AG09319 (cell line): ENCODE data around the gene KCNB1.

Experiments used
- DNase-seq: peaks from one replicate; pipeline ENCODE4 v3.0.0-alpha.2; 2010; ENCODE audit warnings: low read depth; ENCODE audit errors: extremely low read depth
- TF ChIP-seq, protein P1 (sequence below): IDR thresholded peaks from 2 replicates; pipeline ENCODE4 v1.5.1; 2011; ENCODE audit warnings: low read depth, mild to moderate bottlenecking, inconsistent platforms, low read length, moderate library complexity

The KCNB1 gene

DNA sequence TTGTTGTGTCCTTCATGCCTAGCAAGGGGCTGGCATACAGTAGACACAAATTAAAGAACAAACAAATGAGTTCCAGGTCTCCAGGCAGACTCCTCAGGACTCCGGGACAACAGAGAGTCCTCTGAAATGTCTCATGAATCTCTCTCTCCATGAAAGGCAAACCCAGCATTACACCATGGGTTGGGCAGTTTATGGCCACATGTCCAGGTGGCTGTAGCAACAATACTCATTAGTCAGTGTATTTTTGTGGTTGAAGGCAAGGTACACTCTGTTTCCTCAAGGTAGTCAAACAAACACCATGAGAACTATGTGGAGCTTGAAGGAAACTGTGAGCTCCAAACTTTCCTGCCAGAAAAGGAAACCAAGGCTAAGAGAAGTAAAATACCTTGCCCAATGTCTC lies 62.2 kb downstream of the KCNB1 start:
- TF ChIP-seq, protein P1, sequence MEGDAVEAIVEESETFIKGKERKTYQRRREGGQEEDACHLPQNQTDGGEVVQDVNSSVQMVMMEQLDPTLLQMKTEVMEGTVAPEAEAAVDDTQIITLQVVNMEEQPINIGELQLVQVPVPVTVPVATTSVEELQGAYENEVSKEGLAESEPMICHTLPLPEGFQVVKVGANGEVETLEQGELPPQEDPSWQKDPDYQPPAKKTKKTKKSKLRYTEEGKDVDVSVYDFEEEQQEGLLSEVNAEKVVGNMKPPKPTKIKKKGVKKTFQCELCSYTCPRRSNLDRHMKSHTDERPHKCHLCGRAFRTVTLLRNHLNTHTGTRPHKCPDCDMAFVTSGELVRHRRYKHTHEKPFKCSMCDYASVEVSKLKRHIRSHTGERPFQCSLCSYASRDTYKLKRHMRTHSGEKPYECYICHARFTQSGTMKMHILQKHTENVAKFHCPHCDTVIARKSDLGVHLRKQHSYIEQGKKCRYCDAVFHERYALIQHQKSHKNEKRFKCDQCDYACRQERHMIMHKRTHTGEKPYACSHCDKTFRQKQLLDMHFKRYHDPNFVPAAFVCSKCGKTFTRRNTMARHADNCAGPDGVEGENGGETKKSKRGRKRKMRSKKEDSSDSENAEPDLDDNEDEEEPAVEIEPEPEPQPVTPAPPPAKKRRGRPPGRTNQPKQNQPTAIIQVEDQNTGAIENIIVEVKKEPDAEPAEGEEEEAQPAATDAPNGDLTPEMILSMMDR = no peak
- no peak for DNase-seq

DNA sequence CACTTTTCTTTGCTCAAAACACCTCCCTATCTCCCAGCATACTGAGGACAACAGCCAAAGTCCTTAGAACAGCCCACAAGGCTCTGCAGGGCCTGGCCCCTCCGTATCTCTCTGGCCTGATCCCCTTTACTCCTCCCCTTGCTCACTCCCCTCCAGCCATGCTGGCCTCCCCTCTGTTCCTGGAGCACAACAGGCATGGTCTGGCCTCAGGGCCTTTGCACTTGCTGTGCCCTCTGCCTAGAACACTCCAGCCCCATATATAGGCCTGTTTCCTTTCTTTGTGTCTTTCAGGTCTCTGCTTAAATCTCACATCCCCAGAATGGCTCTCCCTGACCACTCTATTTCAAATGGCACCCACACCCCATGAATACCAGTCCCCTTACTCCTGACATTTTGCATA lies 62.7 kb downstream of the KCNB1 start:
- no peak for DNase-seq
- TF ChIP-seq, protein P1 = no peak

DNA sequence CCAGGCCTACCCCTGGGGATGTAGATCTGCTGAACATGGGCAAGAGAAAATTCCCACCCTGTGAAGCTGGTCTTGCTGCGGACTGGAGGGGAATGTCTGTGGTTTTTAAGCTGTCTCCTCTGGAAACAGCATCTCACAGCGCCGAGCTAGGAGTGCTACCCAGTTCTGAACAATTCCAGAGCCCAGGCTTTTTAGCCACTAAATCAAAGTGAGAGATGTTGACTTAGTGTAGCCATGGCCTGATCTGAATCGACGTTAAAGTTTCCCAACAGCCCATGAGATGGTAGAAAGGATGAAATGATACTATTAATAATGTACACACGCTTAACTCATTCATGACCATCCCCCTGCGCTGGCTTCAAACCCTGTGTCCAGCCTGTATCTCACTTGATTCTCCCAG lies 63.7 kb downstream of the KCNB1 start:
- TF ChIP-seq, protein P1 = no peak
- DNase-seq = no peak

DNA sequence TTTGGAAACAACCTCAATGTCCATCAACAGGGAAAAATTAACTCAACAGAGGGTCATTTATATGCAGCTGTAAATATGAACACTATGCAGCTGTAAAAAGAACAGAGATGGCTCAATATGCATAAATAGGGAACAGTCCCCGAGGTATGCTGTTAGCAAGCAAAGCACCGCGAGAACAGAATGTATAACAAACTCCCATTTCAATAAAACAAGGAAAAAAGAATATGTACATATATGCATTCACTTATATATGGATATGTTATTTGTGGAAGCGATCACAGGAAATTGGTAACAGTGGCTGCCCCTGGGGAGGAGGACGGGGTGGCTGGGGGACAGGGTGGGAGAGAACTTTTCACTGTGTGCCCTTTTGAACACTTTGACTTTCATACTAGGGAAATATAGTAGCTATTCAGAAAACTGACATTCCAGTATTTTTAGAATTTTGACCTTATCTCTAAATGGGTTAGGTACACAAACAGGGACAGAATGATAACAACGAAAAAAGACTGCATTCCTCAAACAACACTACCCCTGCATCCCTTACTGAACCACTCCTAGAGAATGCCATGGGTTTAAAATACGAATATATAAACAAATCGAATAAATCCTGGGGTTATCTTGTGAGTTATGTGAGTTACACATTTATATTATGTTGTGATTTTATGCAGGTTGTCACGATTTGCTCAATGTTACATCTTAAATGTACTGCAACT lies 64.5 kb downstream of the KCNB1 start:
- no peak for DNase-seq
- TF ChIP-seq, protein P1 = no peak

DNA sequence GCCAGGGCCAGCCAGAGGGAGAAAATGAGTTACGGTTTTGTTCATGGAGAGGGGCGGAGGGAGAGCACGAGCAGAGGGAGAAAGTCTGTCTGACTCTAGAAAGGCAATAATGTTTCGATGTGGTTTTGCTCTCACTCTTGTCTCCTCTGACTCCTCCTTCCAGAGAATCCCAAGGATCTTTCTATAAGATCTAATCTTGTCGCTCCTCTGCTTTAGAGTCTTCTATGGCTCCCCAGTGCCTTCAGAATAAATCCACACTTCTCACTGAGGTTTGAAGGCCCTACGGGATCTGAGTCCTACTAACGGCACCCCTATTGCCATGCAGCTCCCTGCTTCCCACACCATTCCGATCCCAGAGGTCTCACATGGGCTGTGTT lies 66.8 kb downstream of the KCNB1 start:
- no peak for DNase-seq

DNA sequence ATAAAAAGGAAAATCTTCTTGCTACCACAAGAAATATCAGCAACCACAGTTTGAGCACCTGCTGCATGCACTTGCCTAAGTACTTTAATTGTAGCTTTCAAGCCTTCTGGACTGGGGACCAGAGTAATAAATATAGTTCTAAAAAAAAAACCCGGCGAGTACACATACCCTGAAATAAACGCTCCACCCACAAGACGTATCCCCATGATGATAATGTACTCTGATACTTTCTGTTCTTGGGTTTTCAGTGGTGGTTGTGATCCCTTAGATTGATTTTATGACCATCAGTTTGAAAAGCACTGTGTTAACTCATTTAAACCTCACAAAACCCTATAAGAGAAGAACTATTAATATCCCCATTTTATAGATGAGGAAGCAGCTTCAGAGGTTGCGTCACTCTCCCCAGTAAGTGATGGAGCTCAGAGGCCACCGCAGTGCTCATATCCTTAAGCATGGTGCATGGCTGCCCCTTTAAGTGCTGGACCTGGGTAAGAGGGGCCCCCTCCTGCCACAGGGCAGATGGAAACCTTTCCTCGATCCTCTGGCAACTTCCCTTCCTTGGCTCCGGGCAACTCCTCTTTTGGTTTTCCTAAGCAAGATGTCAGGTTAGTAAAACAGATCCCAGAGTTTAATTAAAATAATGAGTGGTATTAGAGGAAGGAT lies 67.3 kb downstream of the KCNB1 start:
- DNase-seq = no peak
- TF ChIP-seq, protein P1 = no peak

More for the DNA sequence above, 66.8 kb downstream of the KCNB1 start:
- TF ChIP-seq, protein P1 = no peak

DNA sequence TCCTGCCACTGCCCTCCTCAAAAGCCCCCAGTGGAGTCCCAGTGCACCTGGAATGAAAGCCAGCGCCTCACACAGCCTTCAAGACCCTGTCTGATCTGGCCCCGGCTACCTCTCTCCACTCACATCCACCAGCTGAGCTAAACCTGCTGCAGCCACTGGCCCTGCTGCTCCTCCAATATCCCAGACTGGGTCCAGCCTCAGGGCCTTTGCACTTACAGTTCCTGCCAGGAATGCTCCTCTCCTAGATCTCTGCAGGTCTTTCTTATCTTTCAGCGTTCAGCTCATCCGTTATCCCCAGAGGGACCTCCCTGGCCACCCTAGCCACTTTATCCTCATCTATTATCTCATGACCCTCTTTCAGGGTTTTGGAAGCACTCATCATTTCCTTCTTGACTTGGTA lies 68.8 kb downstream of the KCNB1 start:
- DNase-seq = no peak
- TF ChIP-seq, protein P1 = no peak
